ENCODE measurements around the gene IL36B.
A peak's percentile ranks its signal among the peaks of the same experiment; 100 is the strongest.
"Not testable (repeated sequence)": the region's sequence is repeated elsewhere in the genome, so short reads cannot be mapped to it uniquely, and the experiment has no call there.

Gene IL36B

DNA sequence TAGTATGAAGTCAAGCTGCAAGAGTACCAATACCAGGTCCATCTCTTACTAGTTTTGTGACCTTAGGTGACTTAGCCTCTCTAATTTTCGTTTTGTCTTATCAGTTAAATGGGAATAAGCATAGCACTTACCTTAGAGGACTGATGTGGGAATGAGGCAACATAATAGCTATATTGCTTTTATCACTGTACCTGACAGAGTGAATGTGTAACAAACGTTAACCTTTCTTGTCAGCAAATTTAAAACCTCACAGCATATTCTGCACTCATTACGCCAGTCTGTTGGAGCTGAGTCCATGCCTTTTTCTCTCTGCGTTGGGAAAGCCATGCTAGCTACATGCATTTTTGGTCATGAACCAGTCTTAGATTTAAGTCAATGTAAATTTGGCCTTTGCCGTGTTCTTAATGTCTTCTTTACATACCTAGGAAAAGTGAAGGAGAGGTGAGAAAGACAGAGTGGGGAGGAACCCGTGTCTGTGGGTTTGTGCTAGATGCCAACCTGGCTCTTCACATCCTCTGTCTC, at the start of gene IL36B:
Gene IL36B (minus strand): TSS at position 472 of the 522 bp plus-strand sequence.
- DNase-seq, result no peak

DNA sequence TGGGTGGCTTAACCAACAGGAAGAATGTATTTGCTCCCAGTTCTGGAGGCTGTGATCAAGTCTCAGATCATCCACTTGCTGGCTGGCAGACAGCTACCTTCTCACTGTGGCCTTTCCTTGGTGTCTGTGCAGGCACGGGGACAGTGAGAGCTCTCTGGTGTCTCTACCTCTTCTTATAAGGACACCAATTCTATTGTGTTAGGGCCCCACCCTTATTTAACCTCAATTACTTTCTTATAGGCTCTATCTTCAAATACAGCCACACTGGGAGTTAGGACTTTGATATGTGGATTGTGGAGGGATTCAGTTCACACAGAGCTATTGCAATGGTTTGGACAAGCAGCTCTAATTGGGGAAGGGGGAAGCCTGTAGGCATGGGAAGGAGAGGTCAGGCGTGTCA, 49.5 kb upstream of the IL36B start:
- no peak for DNase-seq

DNA sequence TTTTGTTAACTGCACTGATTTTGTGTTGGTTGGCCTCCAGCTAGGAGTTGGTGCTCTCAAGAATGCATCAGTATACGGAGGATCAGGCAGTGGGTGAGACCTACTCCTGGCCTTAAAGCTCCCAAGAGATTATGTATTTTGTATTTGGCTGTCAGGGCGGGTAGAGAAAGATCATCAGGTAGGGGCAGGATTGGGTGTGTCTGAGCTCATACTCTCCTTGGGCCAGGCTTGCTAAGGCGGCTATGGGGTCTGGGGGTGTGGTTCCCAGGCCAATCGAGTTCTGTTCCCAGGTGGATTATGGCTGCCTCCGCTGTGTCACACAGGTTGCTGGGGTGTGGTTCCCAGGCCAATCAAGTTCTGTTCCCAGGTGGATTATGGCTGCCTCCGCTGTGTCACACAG, 45.9 kb upstream of the IL36B start:
- no peak for DNase-seq

DNA sequence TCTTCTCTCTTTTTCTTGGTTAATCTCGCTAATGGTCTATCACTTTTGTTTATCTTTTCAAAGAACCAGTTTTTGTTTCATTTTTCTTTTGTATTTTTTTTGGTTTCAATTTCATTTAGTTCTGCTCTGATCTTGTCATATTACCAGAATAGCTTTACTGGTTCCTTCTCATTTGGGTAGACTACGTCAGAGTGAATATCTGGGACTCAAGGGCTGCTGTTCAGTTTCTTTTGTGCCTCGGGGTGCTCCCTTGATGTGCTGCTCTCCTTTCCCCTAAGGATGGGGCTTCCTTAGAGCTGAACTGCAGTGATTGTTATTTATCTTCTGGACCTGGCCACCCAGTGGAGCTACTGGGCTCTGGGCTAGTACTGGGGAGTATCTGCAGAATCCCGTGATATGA, 45.4 kb upstream of the IL36B start:
- no peak for DNase-seq

DNA sequence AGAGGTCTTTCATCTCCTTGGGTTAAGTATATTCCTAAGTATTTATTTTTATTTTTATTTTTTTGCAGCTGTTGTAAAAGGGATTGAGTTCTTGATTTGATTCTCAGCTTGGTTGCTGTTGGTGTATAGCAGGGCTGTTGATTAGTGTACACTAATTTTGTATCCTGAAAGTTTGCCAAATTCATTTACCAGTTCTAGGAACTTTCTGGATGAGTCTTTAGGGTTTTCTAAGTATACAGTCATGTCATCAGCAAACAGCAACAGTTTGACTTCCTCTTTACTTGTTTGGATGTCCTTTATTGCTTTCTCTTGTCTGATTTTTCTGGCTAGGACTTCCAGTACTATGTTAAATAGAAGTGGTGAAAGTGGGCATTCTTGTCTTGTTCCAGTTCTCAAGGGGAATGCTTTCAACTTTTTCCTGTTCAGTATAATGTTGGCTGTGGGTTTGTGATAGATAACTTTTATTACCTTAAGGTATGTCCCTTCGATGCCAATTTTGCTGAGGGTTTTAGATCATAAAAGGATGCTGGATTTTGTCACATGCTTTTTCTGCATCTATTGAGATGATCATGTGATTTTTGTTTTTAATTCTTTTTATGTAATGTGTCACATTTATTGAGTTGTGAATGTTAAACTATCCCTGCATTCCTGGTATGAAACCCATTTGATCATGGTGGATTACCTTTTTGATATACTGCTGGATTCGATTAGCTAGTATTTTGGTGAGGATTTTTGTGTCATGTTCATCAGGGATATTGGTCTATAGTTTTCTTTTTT, 44.4 kb upstream of the IL36B start:
- not testable (repeated sequence) for DNase-seq

DNA sequence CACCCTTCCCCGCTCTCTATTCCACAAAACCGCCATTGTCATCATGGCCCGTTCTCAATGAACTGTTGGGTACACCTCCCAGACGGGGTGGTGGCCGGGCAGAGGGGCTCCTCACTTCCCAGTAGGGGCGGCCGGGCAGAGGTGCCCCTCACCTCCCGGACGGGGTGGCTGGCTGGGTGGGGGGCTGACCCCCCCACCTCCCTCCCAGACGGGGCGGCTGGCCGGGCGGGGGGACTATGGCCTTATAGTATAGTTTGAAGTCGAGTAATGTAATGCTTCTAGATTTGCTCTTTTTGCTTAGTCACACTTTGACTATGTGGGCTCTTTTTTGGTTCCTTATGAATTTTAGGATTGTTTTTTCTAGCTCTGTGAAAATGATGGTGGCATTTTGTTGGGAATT, 43.6 kb upstream of the IL36B start:
- DNase-seq, result not testable (repeated sequence)

DNA sequence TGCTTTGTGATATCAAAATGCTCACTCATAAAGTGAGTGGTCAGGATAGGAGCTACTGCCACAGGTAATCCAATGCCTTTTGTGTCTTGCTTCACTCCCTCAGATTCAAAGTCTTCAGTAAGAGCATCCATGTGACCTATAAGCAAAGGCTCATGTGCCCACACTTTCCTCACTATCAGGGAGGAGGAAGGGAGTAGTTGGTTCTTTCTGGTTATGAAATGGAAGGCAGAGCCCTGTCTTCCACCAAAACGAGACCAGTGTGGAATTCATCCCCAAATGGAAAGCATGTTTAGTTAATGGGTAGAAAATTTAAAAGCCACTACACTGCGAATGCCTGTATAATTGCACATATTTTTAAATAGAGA, 40.9 kb upstream of the IL36B start:
- no peak for DNase-seq

DNA sequence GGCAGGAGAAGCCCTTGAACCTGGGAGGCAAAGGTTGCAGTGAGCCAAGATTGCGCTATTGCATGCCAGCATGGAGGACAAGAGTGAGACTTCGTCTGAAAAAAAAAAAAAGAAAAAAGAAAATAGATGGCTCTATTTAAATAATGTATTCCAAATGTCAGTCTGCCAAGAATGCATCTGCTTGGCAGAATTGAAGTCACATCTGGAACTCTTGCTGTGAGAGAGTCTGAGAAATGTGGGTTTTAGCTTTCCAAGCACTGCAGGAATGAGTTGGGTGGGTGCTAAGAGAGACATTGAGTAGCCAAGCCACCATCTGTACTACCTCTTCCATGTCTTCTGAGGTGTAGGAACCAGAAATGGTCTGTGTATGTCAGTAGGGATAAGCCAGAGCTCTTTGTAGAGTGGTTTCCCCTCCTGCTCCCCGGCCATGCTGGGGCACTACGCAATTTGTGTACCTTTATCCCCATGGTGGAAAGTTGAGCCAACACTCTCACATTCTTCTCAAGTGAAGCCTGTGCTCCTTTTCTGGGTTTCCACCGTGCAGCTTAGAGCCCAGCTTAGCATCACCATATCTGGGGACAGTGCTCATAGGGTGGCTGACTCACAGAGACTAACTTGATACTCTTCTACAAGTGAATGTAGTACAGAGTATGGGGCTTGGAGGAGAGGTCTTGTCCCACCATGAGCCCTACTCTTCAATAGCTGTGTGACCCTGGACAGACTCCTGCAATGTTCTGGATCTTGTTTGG, 40.4 kb upstream of the IL36B start:
- DNase-seq, result no peak

DNA sequence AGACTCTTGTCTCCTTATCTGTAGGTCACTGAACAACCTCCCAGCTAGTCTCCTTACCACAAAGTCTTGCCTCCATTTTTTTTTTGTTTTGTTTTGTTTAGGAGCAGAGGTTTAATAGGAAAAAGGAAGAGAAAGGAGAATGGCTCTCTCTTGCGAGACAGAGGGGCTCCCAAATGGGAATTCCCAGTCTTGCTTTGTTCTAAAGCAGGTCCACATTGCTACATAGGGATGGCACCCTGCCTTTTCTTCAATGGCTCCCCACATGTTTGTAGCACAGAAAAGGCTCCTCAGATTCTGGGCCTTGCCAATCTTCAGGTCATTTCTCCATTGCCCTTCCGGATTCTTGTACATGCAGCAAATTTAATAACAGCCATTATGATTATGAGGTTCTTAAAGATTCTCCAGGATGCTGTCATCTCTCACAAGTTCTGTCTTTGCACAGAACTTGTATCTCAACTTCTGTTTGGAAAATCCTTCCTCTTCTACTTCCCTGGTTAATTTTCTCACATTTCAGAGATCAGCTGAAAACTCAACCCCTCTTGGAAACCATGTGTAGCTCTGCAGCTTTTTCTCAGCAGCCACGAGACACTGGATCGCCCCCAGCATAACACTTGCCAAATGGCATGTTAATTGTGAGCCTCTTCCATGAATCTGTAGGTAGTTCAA, 38.7 kb upstream of the IL36B start:
- DNase-seq, result no peak

DNA sequence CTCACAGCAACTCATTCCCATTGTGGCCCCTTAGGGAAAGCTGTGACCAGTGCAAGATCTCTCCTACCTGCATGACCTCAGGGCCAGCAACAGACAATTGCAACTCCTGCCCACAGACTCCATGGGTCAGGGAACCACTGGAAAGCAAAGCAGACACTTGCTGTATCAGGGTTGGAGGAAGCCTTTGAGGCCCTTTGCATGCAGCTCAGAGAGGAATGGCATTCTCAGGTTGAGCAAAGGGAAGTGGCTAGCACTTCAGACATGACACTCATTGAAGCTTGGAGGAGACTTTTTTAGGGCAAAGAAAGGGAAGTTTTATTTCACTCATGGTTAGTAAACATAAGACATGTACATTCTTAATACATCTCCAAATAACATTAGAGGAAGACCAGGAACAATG, 37.2 kb upstream of the IL36B start:
- DNase-seq, result no peak

DNA sequence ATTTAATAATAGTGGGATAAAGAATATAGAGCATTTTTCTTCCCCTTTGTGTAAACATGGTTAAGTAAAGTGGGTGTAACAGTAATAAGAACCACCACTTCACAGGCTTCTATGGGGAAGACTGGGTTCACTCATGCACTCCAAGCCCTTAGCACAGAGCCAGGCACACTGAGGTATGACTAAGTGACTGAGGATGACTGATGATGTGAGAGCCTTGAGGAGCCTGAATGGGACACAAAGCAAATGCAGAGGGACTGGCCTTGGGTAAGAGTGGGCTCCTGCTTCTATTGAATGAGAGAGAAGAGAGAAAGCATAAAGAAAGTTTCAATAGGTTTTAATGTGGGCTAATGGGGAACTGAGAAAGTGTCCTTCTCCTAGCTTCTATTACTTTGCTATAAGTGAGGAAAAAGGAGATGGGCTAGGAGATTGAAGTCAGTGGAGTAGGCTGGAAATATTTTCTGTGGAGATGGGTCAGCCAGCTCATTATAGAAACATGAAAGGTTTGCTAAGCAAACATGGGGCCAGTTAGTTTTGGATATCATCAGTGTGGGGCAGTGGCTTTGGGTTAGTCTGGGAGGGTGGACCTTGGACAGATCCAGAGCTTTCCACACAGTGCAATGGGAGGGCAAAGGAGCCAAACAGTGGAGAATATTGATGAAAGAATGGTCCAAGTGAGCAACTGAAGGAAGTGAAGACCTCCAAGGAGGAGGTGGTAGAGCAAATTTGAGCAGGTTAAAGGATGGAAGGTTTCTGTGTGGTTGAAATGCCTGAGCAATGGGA, 35.7 kb upstream of the IL36B start:
- DNase-seq, result no peak

DNA sequence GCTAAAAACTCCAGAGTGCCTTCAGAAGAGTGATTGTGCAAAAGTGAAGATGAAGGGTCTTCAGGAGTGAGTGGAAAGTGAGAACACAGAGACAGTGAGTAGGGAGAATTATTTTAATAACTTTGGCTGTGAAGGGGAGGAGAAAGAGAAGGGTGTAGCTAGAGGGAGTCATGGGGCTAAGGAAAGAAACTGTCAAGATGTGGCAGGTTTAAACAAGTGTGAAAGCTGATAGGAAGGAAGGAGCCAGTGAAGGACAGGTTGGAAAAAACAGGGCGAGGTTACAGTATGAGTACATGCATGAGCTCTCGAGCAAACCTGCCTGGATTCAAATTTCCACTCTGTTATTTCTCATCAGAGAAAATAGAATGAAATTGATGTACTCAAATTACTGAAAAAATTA, 32.9 kb upstream of the IL36B start:
- no peak for DNase-seq

DNA sequence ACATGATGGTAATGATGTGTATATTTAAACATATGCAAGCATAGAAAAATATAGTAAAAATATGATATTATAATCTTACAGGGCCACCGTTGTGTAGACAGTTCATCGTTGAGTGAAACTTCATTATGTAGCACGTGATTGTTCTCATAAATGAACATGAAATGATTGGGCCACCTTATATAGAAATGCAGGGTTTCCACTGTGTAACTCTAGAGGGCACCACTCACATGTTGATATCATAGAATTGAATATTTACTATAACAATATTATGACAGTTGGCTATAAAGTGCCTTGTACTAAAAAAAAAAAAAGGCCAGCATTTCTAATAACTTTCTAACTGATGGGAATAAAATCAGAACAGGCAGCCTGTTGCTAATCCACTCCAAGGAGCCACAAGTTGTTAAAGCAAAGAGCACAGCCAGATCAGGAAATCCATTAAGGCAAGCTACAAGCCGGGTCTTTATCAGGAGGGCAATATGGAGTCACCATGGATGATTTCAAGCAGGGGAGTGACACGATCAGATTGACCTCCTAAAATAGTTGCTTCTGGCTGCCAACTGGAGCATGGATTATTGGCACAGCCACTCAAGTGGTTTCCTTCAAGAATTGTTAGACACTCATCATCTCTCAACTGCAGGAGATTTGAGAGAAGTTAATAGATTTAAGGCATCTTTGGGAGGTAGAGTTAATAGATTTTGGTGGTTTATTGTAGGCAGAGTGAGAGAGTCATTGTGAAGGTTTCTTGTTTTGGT, 31.8 kb upstream of the IL36B start:
- DNase-seq, result no peak

DNA sequence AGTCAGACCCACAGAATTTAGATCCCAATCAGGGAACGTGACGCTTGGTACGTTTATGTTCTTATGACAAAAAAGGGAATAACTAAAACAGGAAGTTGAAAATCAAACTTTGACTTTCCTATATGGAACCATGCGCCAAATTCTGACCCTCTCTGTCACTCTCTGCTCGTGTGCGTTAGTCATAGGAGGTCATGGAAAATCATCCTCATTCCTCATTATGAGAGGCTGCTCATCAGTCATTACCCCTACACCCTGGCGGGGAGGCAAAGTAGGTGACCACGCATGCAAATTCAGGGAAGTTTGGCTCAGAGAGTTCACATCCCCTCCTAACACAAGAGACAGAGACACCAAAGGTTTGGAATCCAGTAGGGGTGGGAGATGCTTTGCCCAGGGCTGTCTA, 30.6 kb upstream of the IL36B start:
- no peak for DNase-seq

DNA sequence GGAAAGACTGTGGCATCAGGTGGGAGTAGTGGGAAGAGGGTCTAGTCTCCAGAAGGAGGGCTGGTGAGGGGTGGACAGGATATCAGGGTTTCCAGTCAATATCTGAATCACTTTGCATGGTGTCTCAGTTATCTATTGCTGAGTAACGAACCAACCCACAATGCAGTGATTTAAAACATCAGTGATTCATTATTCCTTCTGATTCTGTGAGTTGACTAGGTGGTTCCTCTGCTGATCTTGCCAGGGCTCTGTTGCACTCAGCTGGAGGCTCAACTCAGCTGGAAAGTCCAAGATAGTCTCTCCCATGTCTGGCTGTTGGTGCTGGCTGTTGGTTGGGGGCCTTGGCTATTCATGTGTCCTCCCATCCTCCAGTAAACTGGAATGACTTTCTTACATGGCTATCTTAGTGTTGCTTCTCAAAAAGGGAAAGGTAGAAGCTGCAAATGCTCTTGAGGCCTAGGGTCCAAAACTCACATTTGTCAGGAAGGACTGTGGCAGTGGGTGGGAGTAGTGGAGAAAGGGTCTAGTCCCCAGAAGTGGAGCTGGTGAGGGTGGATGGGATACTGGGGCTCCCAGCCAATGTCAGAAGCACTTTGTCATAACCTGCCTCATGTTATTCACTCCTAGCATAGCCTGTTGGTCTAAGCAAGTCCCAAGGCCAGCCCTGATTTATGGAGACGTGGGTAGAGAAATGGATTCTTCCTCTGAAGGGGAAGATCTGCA, 29.0 kb upstream of the IL36B start:
- no peak for DNase-seq

DNA sequence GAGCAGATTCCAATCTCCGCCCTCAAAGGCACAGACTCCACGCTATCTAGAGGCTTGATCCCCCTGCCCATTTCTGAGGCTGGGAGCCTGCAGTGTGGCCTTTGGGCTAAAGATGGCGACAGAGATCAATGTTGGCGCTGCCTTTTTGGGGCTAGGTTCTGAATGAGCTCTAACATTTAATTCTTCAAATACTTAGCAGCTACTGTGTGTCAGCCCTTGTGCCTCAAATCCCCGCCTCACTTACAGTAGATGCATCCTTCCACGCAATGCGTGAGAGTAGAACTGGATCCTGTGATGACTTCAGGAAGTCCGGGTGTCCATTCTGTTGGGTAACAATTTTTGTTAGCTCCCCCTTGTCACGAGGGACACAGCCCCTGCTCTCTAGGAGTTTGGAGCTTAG, 27.5 kb upstream of the IL36B start:
- peak in 4 of 56 donors; percentile 1 to 8 (median 4) for DNase-seq

DNA sequence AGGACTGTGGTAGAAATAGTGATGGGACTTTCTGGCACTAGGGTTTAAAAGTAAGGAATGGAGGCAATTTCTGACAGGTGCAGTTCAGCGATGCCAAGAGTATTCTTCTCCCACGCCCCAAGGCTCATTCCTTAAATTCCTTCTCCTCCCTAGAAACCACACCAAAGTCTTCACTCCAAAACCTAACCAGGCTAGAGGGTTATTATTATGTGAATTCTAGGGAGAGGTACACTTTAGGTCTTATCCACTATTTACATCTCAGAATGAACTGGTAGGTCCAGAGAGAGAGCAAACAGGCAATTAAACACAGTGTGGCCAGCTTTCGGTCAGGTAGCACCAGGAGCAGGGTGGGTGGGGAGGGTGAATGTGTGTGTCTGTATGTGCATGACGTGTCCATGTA, 26.5 kb upstream of the IL36B start:
- no peak for DNase-seq

DNA sequence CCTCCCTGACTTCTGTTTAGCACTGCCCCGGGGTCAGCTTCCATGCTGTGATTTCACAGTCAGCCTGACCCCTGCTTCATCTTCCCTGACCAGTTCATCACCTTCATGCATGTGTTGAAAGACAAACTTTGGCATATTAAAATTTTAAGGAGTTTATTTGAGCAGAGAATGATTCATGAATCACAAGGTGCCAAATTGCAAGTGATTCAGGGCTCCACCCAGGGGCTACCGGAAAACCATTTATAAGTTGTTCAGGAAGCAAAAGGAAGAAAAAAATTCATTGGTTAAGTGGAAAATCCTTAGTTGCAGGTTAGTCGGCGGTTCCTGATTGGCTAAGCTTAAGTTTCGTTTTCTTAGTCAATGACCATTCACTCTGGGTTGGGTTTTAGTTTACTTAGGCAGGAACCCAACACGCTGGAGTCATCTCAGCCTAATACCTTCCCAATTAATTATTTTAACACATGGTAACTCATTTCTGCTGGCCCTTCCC, 25.7 kb upstream of the IL36B start:
- DNase-seq, result peak in 1 of 56 donors; percentile 12

DNA sequence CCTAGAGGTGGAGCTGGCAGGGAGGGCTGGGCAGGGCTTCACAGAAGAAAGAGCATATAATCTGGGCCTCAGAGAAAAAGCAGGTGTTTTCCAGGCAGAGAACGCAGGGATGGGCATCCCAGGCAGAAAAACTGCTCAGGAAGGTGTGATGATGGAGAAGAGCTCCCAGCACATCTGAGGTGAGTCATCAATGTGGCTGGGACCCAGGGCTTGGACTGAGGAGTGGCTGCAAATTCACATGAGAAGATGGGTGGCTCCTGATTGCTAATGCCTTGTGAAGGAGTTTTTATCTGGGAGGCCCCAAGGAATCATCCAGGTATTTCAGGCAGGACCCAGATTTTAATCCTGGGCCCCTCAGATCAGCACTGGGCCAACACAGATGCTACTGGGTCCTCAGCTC, 25.3 kb upstream of the IL36B start:
- DNase-seq, result no peak
